Renal pelvis (tissue), 12 donors: ENCODE results near the gene AQP6. TPM values are rescaled to one million over a fixed set of nuclear protein-coding genes. Genes with fewer than 3 reads are reported as not detected.

Experiments used
- DNase-seq: peaks from one replicate; pipeline ENCODE4 v3.0.0-alpha.2; 2013
- long read RNA-seq, 16 experiments: transcript quantifications; one replicate each; lab custom pipeline, GENCODE V29; 2026
- polyA plus RNA-seq, 3 donors: library from polyadenylated mRNA; unstranded; fragments of 120-200 nt; gene quantifications; one replicate each; pipeline ENCODE4 v1.2.1, GENCODE V29; 2013; ENCODE audit not compliant: insufficient read length in 3 of 3

Gene AQP6, protein sequence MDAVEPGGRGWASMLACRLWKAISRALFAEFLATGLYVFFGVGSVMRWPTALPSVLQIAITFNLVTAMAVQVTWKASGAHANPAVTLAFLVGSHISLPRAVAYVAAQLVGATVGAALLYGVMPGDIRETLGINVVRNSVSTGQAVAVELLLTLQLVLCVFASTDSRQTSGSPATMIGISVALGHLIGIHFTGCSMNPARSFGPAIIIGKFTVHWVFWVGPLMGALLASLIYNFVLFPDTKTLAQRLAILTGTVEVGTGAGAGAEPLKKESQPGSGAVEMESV
- polyA plus RNA-seq: 10 to 100 TPM; 15.4 to 28.6 (median 23.3) TPM
- long read RNA-seq, donor 1, transcript AQP6-201 (4 exons, 1,398 nt): major isoform, 7 of 12 reads
- long read RNA-seq, donor 1, partial matches to known transcripts: 0 of 12 reads
- long read RNA-seq, donor 1, other reads (novel, unspliced or antisense): 5 of 12 reads
- long read RNA-seq, donor 2, partial matches to known transcripts: 0 of 15 reads
- long read RNA-seq, donor 2, other reads (novel, unspliced or antisense): 13 of 15 reads
- long read RNA-seq, donor 3, partial matches to known transcripts: 0 of 2 reads
- long read RNA-seq, donor 3, other reads (novel, unspliced or antisense): 0 of 2 reads
- long read RNA-seq, donor 4, transcript AQP6-201 (4 exons, 1,398 nt): major isoform, 5 of 5 reads
- long read RNA-seq, donor 4, partial matches to known transcripts: 0 of 5 reads
- long read RNA-seq, donor 4, other reads (novel, unspliced or antisense): 0 of 5 reads
- long read RNA-seq, donor 5: 0 reads
- long read RNA-seq, donor 6, transcript AQP6-201 (4 exons, 1,398 nt): major isoform, 7 of 7 reads
- long read RNA-seq, donor 6, partial matches to known transcripts: 0 of 7 reads
- long read RNA-seq, donor 6, other reads (novel, unspliced or antisense): 0 of 7 reads
- long read RNA-seq, donor 7, transcript AQP6-201 (4 exons, 1,398 nt): major isoform, 6 of 14 reads
- long read RNA-seq, donor 7, partial matches to known transcripts: 8 of 14 reads
- long read RNA-seq, donor 7, other reads (novel, unspliced or antisense): 0 of 14 reads
- long read RNA-seq, donor 8: 0 reads
- long read RNA-seq, donor 9, transcript AQP6-201 (4 exons, 1,398 nt): major isoform, 10 of 21 reads
- long read RNA-seq, donor 9, partial matches to known transcripts: 11 of 21 reads
- long read RNA-seq, donor 9, other reads (novel, unspliced or antisense): 0 of 21 reads
- long read RNA-seq, donor 10, partial matches to known transcripts: 0 of 4 reads
- long read RNA-seq, donor 10, other reads (novel, unspliced or antisense): 0 of 4 reads
- long read RNA-seq, donor 11, partial matches to known transcripts: 0 of 3 reads
- long read RNA-seq, donor 11, other reads (novel, unspliced or antisense): 0 of 3 reads
- long read RNA-seq, donor 12, transcript AQP6-201 (4 exons, 1,398 nt): major isoform, 9 of 9 reads
- long read RNA-seq, donor 12, partial matches to known transcripts: 0 of 9 reads
- long read RNA-seq, donor 12, other reads (novel, unspliced or antisense): 0 of 9 reads
- long read RNA-seq, donor 13, partial matches to known transcripts: 0 of 3 reads
- long read RNA-seq, donor 13, other reads (novel, unspliced or antisense): 0 of 3 reads
- long read RNA-seq, donor 14: 0 reads
- long read RNA-seq, donor 15, partial matches to known transcripts: 0 of 2 reads
- long read RNA-seq, donor 15, other reads (novel, unspliced or antisense): 0 of 2 reads
- long read RNA-seq, donor 16, partial matches to known transcripts: 5 of 8 reads
- long read RNA-seq, donor 16, other reads (novel, unspliced or antisense): 0 of 8 reads

GRCh38 chr12:49972641-49973360, at the start of gene AQP6:
TSS of gene AQP6 (plus strand) at chr12:49972947. CDS start at chr12:49973174, 227 bp downstream.
- no peak for DNase-seq

DNA sequence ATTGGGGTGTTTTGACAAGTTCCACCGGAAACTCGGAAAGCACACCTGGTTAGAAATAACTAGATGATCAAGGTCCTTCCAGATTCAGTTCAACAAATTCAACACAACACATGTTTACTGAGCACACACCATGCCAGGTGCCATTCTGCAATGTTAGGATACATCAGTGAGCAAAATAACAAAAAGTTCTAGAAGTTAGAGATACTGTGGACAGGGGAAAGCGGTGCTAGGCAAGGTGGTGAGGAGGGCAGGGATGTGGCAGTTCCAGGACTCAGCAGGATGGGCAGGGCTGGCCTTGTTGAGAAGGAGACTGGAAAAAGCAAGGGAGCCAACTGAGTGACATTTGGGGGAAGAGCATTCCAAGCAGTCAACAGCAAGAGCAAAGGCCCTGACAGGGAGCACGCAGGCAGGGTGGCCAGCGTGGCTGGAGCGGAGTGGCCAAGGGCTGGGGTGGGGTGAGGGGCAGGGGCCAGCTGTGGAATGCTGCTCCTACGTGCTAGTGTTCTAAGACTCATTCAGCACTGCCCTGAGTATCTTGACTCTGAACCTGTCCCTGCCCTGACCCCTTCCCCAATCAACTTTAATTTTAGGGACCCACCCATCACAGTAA, 49.6 kb upstream of the AQP6 start:
- DNase-seq: no peak

GRCh38 chr12:49923880-49924556, 48.7 kb upstream of the AQP6 start:
- no peak for DNase-seq

- no peak for DNase-seq
Measured at GRCh38 chr12:49924628-49925246, 48.0 kb upstream of the AQP6 start.

DNA sequence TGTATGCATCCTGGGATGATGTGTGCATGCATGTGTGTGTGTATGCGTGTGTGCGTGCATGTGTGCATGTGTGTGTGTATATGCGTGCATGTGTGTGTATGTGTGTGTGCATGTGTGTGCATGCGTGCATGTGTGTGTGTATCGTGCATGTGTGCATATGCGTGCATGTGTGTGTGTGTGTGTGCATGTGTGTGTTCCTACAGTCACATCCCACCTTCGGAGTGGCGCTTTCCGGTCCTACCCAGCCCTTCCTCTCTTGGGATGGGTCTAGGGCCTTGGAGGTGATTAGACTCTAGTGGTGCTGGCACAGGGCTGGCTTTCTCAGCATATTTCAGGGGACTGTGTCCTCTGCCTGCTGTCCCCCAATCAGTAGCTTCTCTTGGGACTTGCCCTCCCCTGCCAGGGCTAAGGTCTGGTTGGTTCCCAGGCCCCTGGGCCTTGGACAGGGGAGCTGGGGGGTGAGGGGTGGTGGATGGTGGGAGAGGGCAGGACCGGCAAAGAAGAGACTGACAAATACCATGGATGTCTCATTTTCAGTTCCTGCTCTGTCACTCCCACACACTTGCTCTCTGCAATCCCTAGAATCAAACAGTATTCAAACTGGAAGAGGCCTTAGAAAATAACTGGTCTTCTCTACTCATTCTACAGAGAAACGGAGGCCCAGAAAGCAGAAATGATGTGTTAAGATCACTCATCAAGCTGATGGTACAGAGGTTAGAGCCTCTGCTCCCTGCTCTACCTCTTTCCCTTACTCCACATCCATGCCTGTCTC, 47.1 kb upstream of the AQP6 start:
- DNase-seq: no peak

GRCh38 chr12:49928471-49928870, 44.3 kb upstream of the AQP6 start:
- DNase-seq: no peak

DNA sequence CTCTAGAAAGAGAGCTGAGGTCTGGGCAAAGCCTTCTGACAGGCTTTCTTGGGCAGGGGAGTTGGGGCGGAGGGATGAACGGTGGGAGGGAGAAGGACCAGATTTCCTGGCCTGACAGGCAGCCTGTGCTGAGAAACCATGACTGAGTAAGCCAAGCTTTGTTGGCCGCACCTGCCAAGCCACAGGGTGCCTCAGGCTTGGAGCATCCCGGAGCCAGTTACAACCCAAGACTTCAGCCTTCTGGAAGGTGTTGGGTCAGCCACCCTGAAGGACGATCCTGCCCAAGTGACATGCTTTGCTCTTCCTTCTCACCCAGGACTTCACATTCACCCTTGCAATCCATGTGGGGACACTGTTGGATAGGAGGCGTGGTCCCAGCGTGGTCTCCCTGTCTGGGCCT, 43.2 kb upstream of the AQP6 start:
- DNase-seq: no peak

DNA sequence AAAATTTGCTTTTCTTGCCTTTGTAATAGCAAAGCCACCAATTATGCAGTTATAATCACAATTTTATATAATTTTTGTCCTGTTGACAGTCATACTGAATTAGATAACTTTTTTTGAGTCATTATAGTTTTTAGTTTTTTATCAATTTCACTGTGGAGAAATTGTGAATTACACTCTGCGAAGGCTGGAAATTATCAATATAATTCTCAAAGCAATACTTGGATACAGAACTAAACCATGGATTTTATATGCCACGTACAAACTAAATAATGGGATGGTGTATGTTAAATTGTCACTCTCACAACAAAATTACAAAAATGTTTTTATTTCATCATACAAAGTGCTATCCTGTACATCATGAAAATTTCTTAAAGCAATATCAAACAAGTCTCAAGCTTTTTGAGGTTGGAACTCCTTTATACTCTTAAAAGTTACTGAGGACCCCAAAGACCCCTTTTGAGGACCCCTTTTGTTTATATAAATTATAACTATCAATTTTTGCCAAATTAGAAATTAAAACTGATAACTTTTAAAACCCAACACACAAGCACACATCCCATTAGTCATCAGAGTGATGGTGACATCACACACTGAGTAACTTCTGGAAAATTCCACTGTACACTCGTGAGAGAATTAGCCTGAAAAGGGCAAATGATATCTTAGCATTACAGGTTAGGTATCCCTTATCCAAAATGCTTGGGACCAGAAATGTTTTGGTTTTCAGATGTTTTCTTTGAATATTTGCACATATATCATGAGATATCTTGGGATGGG, 42.0 kb upstream of the AQP6 start:
- no peak for DNase-seq

GRCh38 chr12:49932023-49932422, 40.7 kb upstream of the AQP6 start:
- no peak for DNase-seq

DNA sequence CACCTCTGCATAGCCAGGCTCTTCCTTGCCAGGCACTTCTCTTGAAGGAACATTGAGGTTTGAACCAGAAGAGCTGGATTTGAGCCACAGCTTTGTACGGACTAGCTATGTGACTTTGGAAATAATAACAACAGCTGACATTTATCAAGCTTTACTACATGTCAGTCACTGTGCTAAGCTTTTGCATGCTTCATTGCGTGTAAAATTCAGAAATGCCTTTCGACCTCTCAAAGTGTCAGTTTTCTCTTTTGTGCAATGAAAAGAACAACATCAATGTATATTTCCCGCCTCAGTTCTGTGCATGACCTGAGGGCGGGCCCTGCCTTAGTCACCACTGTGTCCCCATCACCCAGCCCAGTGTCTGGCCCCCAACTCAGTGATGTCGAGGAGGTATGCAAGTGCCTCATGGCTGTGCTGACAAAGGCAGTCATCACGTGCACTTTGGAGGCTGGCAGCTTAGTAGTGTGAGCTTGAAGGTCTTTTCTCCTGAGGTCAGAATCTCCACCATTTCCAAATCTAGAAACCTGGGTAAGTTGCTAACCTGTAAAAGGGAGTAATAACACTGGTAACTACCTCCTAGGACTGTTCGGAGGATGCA, 40.1 kb upstream of the AQP6 start:
- DNase-seq: no peak

DNA sequence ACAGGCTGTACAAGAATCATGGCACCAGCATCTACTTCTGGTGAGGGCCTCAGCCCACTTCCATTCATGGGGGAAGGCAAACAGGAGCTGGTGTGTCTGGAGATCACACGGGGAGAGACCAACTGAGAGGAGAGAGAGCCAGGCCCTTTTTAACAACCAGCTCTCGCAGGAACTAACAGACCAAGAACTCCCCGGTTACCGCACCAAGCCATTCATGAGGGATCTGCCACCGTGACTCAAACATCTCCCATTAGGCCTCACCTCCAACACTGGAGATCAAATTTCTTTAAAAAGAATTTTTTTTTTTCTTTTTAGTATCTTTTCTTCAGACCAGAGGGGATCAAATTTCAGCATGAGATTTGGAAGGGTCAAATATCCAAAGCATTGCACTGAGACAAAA, 39.0 kb upstream of the AQP6 start:
- DNase-seq: no peak

DNA sequence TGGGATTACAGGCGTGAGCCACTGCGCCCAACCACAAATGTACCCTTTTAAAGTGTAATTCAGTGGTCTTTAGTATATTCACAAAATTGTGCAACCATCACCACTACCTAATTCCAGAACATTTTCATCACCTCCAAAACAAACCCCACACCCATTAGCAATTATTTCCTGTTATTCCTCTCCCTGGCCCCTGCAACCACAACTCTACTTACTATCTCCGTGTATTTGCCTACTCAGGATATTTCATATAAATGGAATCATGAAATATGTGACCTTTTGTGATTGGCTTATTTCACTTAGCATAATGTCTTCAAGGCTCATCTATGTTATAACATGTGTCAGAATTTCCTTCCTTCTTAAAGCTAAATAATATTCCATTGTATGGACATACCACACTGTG, 38.2 kb upstream of the AQP6 start:
- no peak for DNase-seq

DNA sequence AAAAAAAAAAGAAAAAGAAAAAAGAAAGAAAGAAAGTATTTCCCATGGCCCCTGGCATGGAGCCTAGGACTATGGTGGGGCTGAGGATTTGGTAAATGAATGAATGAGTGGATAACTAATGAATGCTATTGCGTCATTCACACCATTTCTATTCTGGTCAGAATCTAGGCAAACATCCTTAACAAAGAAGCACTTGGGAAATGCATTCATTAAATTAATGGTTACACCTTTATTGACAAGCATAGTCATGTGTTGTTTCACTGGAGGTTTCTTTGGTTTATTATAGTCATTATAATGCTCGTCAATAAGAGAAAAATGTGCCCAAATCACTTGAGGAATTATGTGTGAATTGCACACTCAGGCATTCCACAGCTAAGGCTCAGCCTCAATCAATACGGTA, 35.8 kb upstream of the AQP6 start:
- DNase-seq: no peak

DNA sequence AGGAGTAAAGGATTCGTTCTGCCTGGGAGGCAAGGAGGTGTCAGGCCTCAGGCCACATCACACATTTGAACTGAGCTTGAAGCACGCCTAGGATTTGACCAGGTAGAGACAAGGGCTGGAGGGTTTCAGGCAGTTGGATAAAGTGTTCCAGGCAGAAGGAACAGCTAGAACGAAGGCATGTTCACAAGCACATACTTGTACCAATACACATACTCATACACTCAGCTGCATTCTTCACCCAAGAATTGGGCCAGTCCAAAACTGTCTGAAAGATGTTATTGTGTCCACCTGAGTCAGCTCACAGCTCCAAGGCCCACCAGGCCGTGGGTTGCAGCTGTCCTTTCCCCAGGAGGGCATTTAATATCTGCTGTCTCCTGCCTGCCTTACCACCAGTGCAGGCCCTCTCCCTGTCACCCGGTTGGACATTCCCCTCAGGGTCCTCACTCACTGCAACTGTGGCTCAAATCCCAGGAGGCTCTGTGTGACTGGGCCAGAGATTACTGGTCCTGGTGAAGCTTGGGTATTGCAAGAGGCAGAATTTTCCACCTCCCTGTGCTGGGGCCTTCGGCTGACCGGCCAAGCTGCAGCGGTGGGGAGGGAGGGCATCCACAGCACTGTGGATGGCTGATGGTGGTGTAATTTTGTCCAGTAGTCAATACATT, 35.0 kb upstream of the AQP6 start:
- DNase-seq: no peak

DNA sequence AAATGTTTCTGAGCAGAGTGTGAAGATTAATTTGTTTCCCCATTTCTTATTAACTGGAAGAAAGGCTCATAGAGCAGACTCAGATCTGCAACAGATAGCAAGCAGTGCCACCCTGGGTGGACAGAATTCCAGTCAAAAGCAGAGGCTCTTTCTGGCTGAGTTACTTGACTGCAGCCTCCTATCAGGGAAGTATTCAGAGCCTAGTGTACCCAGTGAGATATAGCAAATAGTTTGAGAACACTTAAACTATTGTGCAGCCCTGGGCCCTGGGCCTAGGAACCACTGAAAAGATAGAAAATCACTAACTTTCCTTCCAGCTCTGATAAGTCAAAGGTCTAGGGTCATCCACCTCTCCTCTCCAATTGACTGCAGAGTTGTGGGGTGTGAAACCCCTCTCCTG, 33.4 kb upstream of the AQP6 start:
- DNase-seq: no peak

DNA sequence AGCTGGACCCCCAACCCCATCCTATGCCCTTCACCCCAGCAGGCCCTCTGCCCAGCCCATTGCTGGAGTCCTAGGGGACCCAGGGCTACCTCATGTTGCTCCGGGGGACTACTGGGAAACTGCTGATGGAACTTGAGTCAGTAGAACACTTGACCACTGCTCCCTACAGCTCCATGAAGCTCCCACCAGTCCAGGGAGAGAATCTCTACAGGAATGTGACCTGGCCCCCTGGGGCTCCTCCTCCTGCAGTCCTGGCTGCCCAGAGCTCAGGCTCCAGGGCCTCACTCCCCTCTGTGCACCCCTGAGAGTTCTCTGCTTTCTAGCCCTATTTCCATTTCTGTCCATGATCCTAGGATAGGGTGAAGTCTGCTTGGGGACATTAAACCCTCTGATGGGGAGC, 33.0 kb upstream of the AQP6 start:
- no peak for DNase-seq
